GM12878 (cell line): ENCODE data around the gene CD82. TPM values are rescaled to one million over a fixed set of nuclear protein-coding genes. Genes with fewer than 3 reads are reported as not detected.

Source experiments
- ATAC-seq: fragments of 200-7000 bp; cut with Tn5 transposase; 3 replicates; pipeline ENCODE4 v1.9.1; 2020; ENCODE audit warnings: mild to moderate bottlenecking, moderate library complexity
- BruUV-seq: library from RNA; stranded (reverse); fragments of 400-500 nt; replicated peaks from 2 replicates; lab custom pipeline; 2021; lab: Mats Ljungman, UMichigan
- CTCF ChIA-PET: fragments of 300-600 bp; sonication (Branson Sonifier 250); formaldehyde crosslinking; extraction: SDS; loops from one replicate; lab custom pipeline; 2021; ENCODE audit warnings: inconsistent platforms; lab: Yijun Ruan, JAX
- POLR2A ChIA-PET: fragments of 350-600 bp; formaldehyde crosslinking; extraction: SDS; loops from one replicate; lab custom pipeline; 2021; ENCODE audit warnings: inconsistent platforms; lab: Charles Lee
- RAD21 ChIA-PET: fragments of 300-600 bp; sonication (Branson Sonifier 250); formaldehyde crosslinking; loops from one replicate; lab custom pipeline; 2023; ENCODE audit warnings: antibody characterized with exemption; ENCODE audit not compliant: unreplicated experiment; lab: Charles Lee
- SMC1A ChIA-PET: fragments of 300-600 bp; sonication (Branson Sonifier 250); formaldehyde crosslinking; loops from one replicate; lab custom pipeline; 2023; ENCODE audit not compliant: unreplicated experiment, uncharacterized antibody; lab: Charles Lee
- DNase-seq: peaks from one replicate; pipeline ENCODE4 v3.0.0-alpha.2; 2011; ENCODE audit warnings: low read depth, low spot score
- FAIRE-seq: peaks from 3 replicates; lab custom pipeline; 2011; peaks lifted over from hg19 to GRCh38; lab: Jason Lieb, UNC
- H2AFZ ChIP-seq: 2 replicates; pipeline ENCODE4 v1.6.0; 2011; ENCODE audit warnings: low read depth, low read length, control low read depth; ENCODE audit not compliant: control insufficient read depth
- H3K27ac ChIP-seq: 2 replicates; pipeline ENCODE4 v1.5.1; 2011; ENCODE audit warnings: control low read depth; ENCODE audit not compliant: control insufficient read depth, insufficient read depth
- H3K27me3 ChIP-seq, 2 experiments: replicated peaks in 1 of 2; 2 replicates each; pipeline versions ENCODE4 v1.6.0 to v1.6.1; 2011; ENCODE audit warnings: low read length in 1 of 2; ENCODE audit not compliant: control insufficient read depth in 2 of 2, insufficient read depth in 2 of 2
- H3K36me3 ChIP-seq, 2 experiments: 2 replicates each; pipeline ENCODE4 v1.5.1; 2011; ENCODE audit warnings: low read length in 1 of 2; ENCODE audit not compliant: control insufficient read depth in 2 of 2, insufficient read depth in 2 of 2
- H3K4me1 ChIP-seq: 2 replicates; pipeline ENCODE4 v1.6.1; 2011; ENCODE audit warnings: mild to moderate bottlenecking, low read length, moderate library complexity, mixed read lengths; ENCODE audit not compliant: control insufficient read depth, insufficient read depth
- H3K4me2 ChIP-seq: 2 replicates; pipeline ENCODE4 v1.6.0; 2011; ENCODE audit warnings: control low read depth; ENCODE audit not compliant: control insufficient read depth, insufficient read depth
- H3K4me3 ChIP-seq: fragments of 200-600 bp; sonication (generic); 2 replicates; pipeline ENCODE4 v1.5.1; 2016
- H3K79me2 ChIP-seq: 2 replicates; pipeline ENCODE4 v1.6.0; 2011; ENCODE audit warnings: low read length; ENCODE audit not compliant: control insufficient read depth, insufficient read depth
- H3K9ac ChIP-seq: 2 replicates; pipeline ENCODE4 v1.8.0; 2011; ENCODE audit warnings: low read length, control low read depth, mixed read lengths; ENCODE audit not compliant: control insufficient read depth, insufficient read depth
- H3K9me3 ChIP-seq: replicated peaks from 3 replicates; pipeline ENCODE4 v1.5.1; 2011; ENCODE audit warnings: mild to moderate bottlenecking, low read length; ENCODE audit not compliant: control insufficient read depth, insufficient read depth
- H4K20me1 ChIP-seq: 2 replicates; pipeline ENCODE4 v1.6.0; 2011; ENCODE audit not compliant: control insufficient read depth, insufficient read depth
- BCLAF1 ChIP-seq: fragments of 450-650 bp; IDR thresholded peaks from 2 replicates; pipeline ENCODE4 v1.6.1; 2017; ENCODE audit warnings: antibody characterized with exemption, mild to moderate bottlenecking, moderate library complexity
- ELK1 ChIP-seq: IDR thresholded peaks from 2 replicates; pipeline ENCODE4 v1.6.1; 2012; ENCODE audit warnings: low read depth, low read length, improper control_type of control experiment
- ETV6 ChIP-seq, 2 experiments: fragments of 450-650 bp in 1 of 2; IDR thresholded peaks in 1 of 2; conservative IDR thresholded peaks in 1 of 2; 2 replicates each; pipeline ENCODE4 v1.6.1; 2014; ENCODE audit warnings: antibody characterized with exemption in 1 of 2, borderline replicate concordance in 1 of 2, low read depth in 1 of 2, mild to moderate bottlenecking in 1 of 2, moderate library complexity in 1 of 2
- MEF2B ChIP-seq: fragments of 450-650 bp; IDR thresholded peaks from 2 replicates; pipeline ENCODE4 v1.6.1; 2018; ENCODE audit warnings: mild to moderate bottlenecking, moderate library complexity; ENCODE audit not compliant: partially characterized antibody, poor library complexity, severe bottlenecking
- MXI1 ChIP-seq: fragments of 150-350 bp; IDR thresholded peaks from 2 replicates; pipeline ENCODE4 v1.6.1; 2011; ENCODE audit warnings: low read depth, mild to moderate bottlenecking, inconsistent platforms, low read length, improper control_type of control experiment
- POLR2A ChIP-seq: IDR thresholded peaks from 2 replicates; pipeline ENCODE4 v1.6.1; 2011; ENCODE audit warnings: low read depth, mild to moderate bottlenecking, low read length
- RELA ChIP-seq: fragments of 450-650 bp; IDR thresholded peaks from 2 replicates; pipeline ENCODE4 v1.8.0; 2014; ENCODE audit warnings: borderline replicate concordance; ENCODE audit not compliant: partially characterized antibody
- SMC3 ChIP-seq: IDR thresholded peaks from 2 replicates; pipeline ENCODE4 v1.6.1; 2011; ENCODE audit warnings: low read length, improper control_type of control experiment, borderline replicate concordance
- TCF12 ChIP-seq: IDR thresholded peaks from 2 replicates; pipeline ENCODE4 v1.6.1; 2011; ENCODE audit warnings: low read depth, mild to moderate bottlenecking, low read length
- USF2 ChIP-seq: IDR thresholded peaks from 2 replicates; pipeline ENCODE4 v1.6.1; 2011; ENCODE audit warnings: low read depth, low read length, improper control_type of control experiment, borderline replicate concordance
- whole genome bisulfite sequencing: methylation state at CpG from one replicate; pipeline ENCODE4 v1.1.6; 2016; ENCODE audit warnings: low lambda C conversion rate; ENCODE audit not compliant: insufficient replicate concordance, insufficient coverage; ENCODE audit errors: missing lambda C conversion rate; 5-methylcytosine and 5-hydroxymethylcytosine counted together
- in situ Hi-C: fragments of 300-500 bp; cut with MboI; formaldehyde crosslinking; loops from 9 replicates; pipeline ENCODE4 v1.14.3; 2018; ENCODE audit warnings: mixed read lengths
- intact Hi-C: fragments of 100-400 bp; cut with micrococcal nuclease; formaldehyde crosslinking; loops from one replicate; pipeline ENCODE4 v1.14.2; 2022; ENCODE audit not compliant: unreplicated experiment
- polyA plus RNA-seq, 11 experiments: library from polyadenylated mRNA; depleted of rRNA in 4 of 11; unstranded in 6 of 11; stranded (reverse) in 5 of 11; fragments of >200 nt; fragmentation: Nextera tagmentation in 4 of 11; fragmentation: Illumina TruSeq in 1 of 11; extraction: Ambion mirVana in 4 of 11; extraction: Trizol in 1 of 11; gene quantifications; 1 replicate in 1 of 11; 2 replicates in 10 of 11; pipeline versions ENCODE4 v1.2.1 to v1.2.3, GENCODE V29; 2011 to 2016; ENCODE audit warnings: inconsistent platforms in 2 of 11, missing spikeins in 2 of 11, low read depth in 1 of 11
- total RNA-seq, 4 experiments: library from RNA; depleted of rRNA in 3 of 4; stranded (reverse); fragments of >200 nt in 3 of 4; fragmentation: Illumina TruSeq in 1 of 4; extraction: Trizol in 1 of 4; gene quantifications; 2 replicates each; pipeline versions ENCODE4 v1.2.1 to v1.2.3, GENCODE V29; 2013 to 2021

CD82 gene
- total and polyA plus RNA-seq, 10 of the 15 experiments (the other 5 are each of a cell fraction or from before 2014, with no cell fraction given) = 5.2 to 180 (median 84.7) TPM

- TF ChIP-seq BCLAF1 (no peak), ELK1 (no peak; the same call in 1 of the 2 replicates), MXI1 (no peak)
Observed at GRCh38 chr11:44596525-44597276, 31.2 kb downstream of the CD82 start (continued).

GRCh38 chr11:44597358-44598012 lies 32.0 kb downstream of the CD82 start:
- Histone ChIP-seq H3K27ac (peak overlapping the region; percentile 91), H2AFZ (peak overlapping the region; percentile 51), H3K4me2 (peak overlapping the region; percentile 81), H3K79me2 (peaks cover 5% of the 10 kb centered on the region), H4K20me1 (no peaks in the 10 kb centered on the region), H3K36me3 (peaks cover 10 to 23% of the 10 kb centered on the region in 2 experiments; a peak in 3 of 4 replicates), H3K4me3 (no peak overlapping the region), H3K27me3 (no peaks in the 10 kb centered on the region), H3K4me1 (peaks cover 76% of the 10 kb centered on the region), H3K9ac (peak overlapping the region; percentile 72), H3K9me3 (no peaks in the 10 kb centered on the region)
- POLR2A ChIA-PET = interaction anchor here (1.0 to 21.2 kb wide), 5 partner anchors 8 to 30 kb away, joined by 3 to 434 read pairs (median 10); partner anchors contain the start of gene CD82
- DNase-seq = no peak
- 8% methylated on average over 5 of the region's 5 CpGs for WGBS
- no peak for FAIRE-seq
- in situ Hi-C loops = loop anchor here (25.0 kb wide), 1 partner anchor 1235 kb away; the partner anchor contains the start of gene TTC17
- RAD21 ChIA-PET = interaction anchor here (1.0 to 13.7 kb wide), 8 partner anchors 10 to 40 kb away, joined by 3 to 196 read pairs (median 49); partner anchors contain the start of gene CD82
- ATAC-seq = peak; percentile 8
- SMC1A ChIA-PET = interaction anchor here (0.8 to 11.3 kb wide), 11 partner anchors 10 to 38 kb away, joined by 3 to 160 read pairs (median 12); no protein-coding TSS in a partner anchor
- TSS peak; percentile 39 for BruUV-seq
- intact Hi-C loops = loop anchor here (1.0 to 2.0 kb wide), 3 partner anchors 12 to 29 kb away; no protein-coding TSS in a partner anchor
- CTCF ChIA-PET = interaction anchor here (0.8 to 9.3 kb wide), 9 partner anchors 13 to 40 kb away, joined by 3 to 88 read pairs (median 7); no protein-coding TSS in a partner anchor
- TF ChIP-seq POLR2A (0 out of 2 replicates have a peak, but pooled peaks have one; percentile 45), TCF12 (no peak), SMC3 (peak; percentile 2; the same call in 1 of the 2 replicates), ETV6 (conservative IDR thresholded peaks at IDR 0.05 in 1 of 2, IDR thresholded peaks at IDR 0.05 in 1 of 2; ENCODE audit: borderline replicate concordance in 1 of 2, low read depth in 1 of 2) (0 out of 4 replicates have a peak, but pooled peaks of 1 of the 2 experiments have one; percentile 12), MEF2B (peak; percentile 53), RELA (peak; percentile 26), USF2 (no peak)
